MM.1S (cell line): ENCODE results near the gene ERC2.

ENCODE experiments used
- DNase-seq: peaks from one replicate; pipeline ENCODE4 v3.0.0-alpha.2; 2015
- H2AFZ ChIP-seq: fragments of 300-600 bp; sonication (generic); 2 replicates; pipeline ENCODE4 v1.6.0; 2016; ENCODE audit warnings: antibody characterized with exemption, low read length
- H3F3A ChIP-seq: fragments of 300-600 bp; sonication (generic); 2 replicates; pipeline ENCODE4 v1.6.1; 2016; ENCODE audit warnings: mild to moderate bottlenecking, antibody characterized with exemption, low read length, moderate library complexity, mixed read lengths; ENCODE audit not compliant: insufficient read depth
- H3K27ac ChIP-seq: fragments of 300-600 bp; sonication (generic); 2 replicates; pipeline ENCODE4 v1.5.1; 2016; ENCODE audit warnings: mild to moderate bottlenecking, low read length
- H3K27me3 ChIP-seq: fragments of 300-600 bp; sonication (generic); replicated peaks from 2 replicates; pipeline ENCODE4 v1.6.0; 2016; ENCODE audit warnings: low read length; ENCODE audit not compliant: insufficient read depth
- H3K36me3 ChIP-seq: fragments of 300-600 bp; sonication (generic); replicated peaks from 2 replicates; pipeline ENCODE4 v1.6.1; 2016; ENCODE audit warnings: mild to moderate bottlenecking, low read length, mixed read lengths; ENCODE audit not compliant: insufficient read depth
- H3K4me1 ChIP-seq: fragments of 300-600 bp; sonication (generic); 2 replicates; pipeline ENCODE4 v1.6.1; 2016; ENCODE audit warnings: low read length, mixed read lengths
- H3K4me2 ChIP-seq: fragments of 300-600 bp; sonication (generic); 2 replicates; pipeline ENCODE4 v1.6.0; 2016; ENCODE audit warnings: low read depth, low read length
- H3K4me3 ChIP-seq: fragments of 300-600 bp; sonication (generic); 2 replicates; pipeline ENCODE4 v1.5.1; 2016; ENCODE audit warnings: low read length, mixed read lengths
- H3K79me2 ChIP-seq: fragments of 300-600 bp; sonication (generic); 2 replicates; pipeline ENCODE4 v1.6.1; 2016; ENCODE audit warnings: mixed run types, low read length, mixed read lengths
- H3K9ac ChIP-seq: fragments of 300-600 bp; sonication (generic); 2 replicates; pipeline ENCODE4 v1.6.1; 2016; ENCODE audit warnings: low read length, mixed read lengths
- H3K9me2 ChIP-seq: fragments of 300-600 bp; sonication (generic); replicated peaks from 2 replicates; pipeline ENCODE4 v1.6.1; 2016; ENCODE audit warnings: mild to moderate bottlenecking, low read length, mixed read lengths; ENCODE audit not compliant: insufficient read depth
- H3K9me3 ChIP-seq: fragments of 300-600 bp; sonication (generic); replicated peaks from 2 replicates; pipeline ENCODE4 v1.6.1; 2016; ENCODE audit warnings: mild to moderate bottlenecking, low read length, mixed read lengths; ENCODE audit not compliant: insufficient read depth
- H4K20me1 ChIP-seq: fragments of 300-600 bp; sonication (generic); 2 replicates; pipeline ENCODE4 v1.6.1; 2016; ENCODE audit warnings: mild to moderate bottlenecking, low read length, moderate library complexity, mixed read lengths; ENCODE audit not compliant: insufficient read depth
- CTCF ChIP-seq: fragments of 300-600 bp; sonication (generic); IDR thresholded peaks from 2 replicates; pipeline ENCODE4 v1.5.1; 2016; ENCODE audit warnings: antibody characterized with exemption, low read length, mixed read lengths
- EZH2 ChIP-seq: fragments of 300-600 bp; sonication (generic); optimal IDR thresholded peaks from 2 replicates; pipeline ENCODE3; 2017; ENCODE audit warnings: low read depth, mild to moderate bottlenecking, antibody characterized with exemption, low read length, mixed read lengths
- EZH2phosphoT487 ChIP-seq: fragments of 300-600 bp; sonication (generic); IDR thresholded peaks from 2 replicates; pipeline ENCODE4 v1.6.1; 2018; ENCODE audit warnings: antibody characterized with exemption, low read length

Gene ERC2

GRCh38 chr3:55518451-55518850, 949.8 kb downstream of the ERC2 start:
- Histone ChIP-seq H3K27ac (no peak overlapping the region), H2AFZ (no peak overlapping the region), H3K27me3 (no peaks in the 10 kb centered on the region), H3K4me2 (no peak overlapping the region), H3K9me2 (no peaks in the 10 kb centered on the region), H4K20me1 (no peaks in the 10 kb centered on the region), H3F3A (no peaks in the 10 kb centered on the region), H3K36me3 (no peaks in the 10 kb centered on the region), H3K4me1 (no peaks in the 10 kb centered on the region), H3K9me3 (no peaks in the 10 kb centered on the region), H3K9ac (no peak overlapping the region), H3K4me3 (no peak overlapping the region), H3K79me2 (no peaks in the 10 kb centered on the region)
- no peak for DNase-seq
- TF ChIP-seq EZH2 (no peak), EZH2phosphoT487 (no peak), CTCF (no peak)

GRCh38 chr3:55516392-55517030, 951.8 kb downstream of the ERC2 start:
- Histone ChIP-seq H3K4me1 (no peaks in the 10 kb centered on the region), H4K20me1 (no peaks in the 10 kb centered on the region), H3K36me3 (no peaks in the 10 kb centered on the region), H2AFZ (no peak overlapping the region), H3K9me3 (no peaks in the 10 kb centered on the region), H3K79me2 (no peaks in the 10 kb centered on the region), H3K4me3 (no peak overlapping the region), H3K27me3 (no peaks in the 10 kb centered on the region), H3K4me2 (no peak overlapping the region), H3K27ac (no peak overlapping the region), H3F3A (no peaks in the 10 kb centered on the region), H3K9ac (no peak overlapping the region), H3K9me2 (no peaks in the 10 kb centered on the region)
- no peak for DNase-seq
- TF ChIP-seq EZH2 (no peak), CTCF (no peak), EZH2phosphoT487 (no peak)

GRCh38 chr3:55515550-55516246, 952.6 kb downstream of the ERC2 start:
- Histone ChIP-seq H3F3A (no peaks in the 10 kb centered on the region), H2AFZ (no peak overlapping the region), H3K9me3 (no peaks in the 10 kb centered on the region), H3K9me2 (no peaks in the 10 kb centered on the region), H3K36me3 (no peaks in the 10 kb centered on the region), H3K9ac (no peak overlapping the region), H4K20me1 (no peaks in the 10 kb centered on the region), H3K27me3 (no peaks in the 10 kb centered on the region), H3K79me2 (no peaks in the 10 kb centered on the region), H3K4me2 (no peak overlapping the region), H3K4me1 (no peaks in the 10 kb centered on the region), H3K27ac (no peak overlapping the region), H3K4me3 (no peak overlapping the region)
- no peak for DNase-seq
- TF ChIP-seq EZH2 = no peak

GRCh38 chr3:55514962-55515361, 953.3 kb downstream of the ERC2 start:
- H3K27ac ChIP-seq = no peak overlapping the region
- no peaks in the 10 kb centered on the region for H3K9me2 ChIP-seq
- no peaks in the 10 kb centered on the region for H3F3A ChIP-seq
- no peaks in the 10 kb centered on the region for H3K27me3 ChIP-seq
- H3K4me3 ChIP-seq = no peak overlapping the region
- H3K36me3 ChIP-seq = no peaks in the 10 kb centered on the region
- H2AFZ ChIP-seq = no peak overlapping the region
- no peaks in the 10 kb centered on the region for H3K4me1 ChIP-seq
- no peak overlapping the region for H3K4me2 ChIP-seq
- no peak for DNase-seq
- no peaks in the 10 kb centered on the region for H3K79me2 ChIP-seq
- no peaks in the 10 kb centered on the region for H4K20me1 ChIP-seq
- TF ChIP-seq CTCF (no peak), EZH2 (no peak)
- H3K9me3 ChIP-seq = no peaks in the 10 kb centered on the region
- no peak overlapping the region for H3K9ac ChIP-seq
